GM10266 (cell line): ENCODE measurements around the gene TMOD1.

Source experiments
- DNase-seq: peaks from one replicate; pipeline ENCODE4 v3.0.0; 2012; ENCODE audit errors: extremely low spot score
- TF ChIP-seq, protein P1 (sequence below): IDR thresholded peaks from 2 replicates; pipeline ENCODE4 v1.5.1; 2012; ENCODE audit warnings: mild to moderate bottlenecking, low read depth; ENCODE audit not compliant: control insufficient read depth, insufficient read depth; ENCODE audit errors: missing control alignments

The TMOD1 gene

DNA sequence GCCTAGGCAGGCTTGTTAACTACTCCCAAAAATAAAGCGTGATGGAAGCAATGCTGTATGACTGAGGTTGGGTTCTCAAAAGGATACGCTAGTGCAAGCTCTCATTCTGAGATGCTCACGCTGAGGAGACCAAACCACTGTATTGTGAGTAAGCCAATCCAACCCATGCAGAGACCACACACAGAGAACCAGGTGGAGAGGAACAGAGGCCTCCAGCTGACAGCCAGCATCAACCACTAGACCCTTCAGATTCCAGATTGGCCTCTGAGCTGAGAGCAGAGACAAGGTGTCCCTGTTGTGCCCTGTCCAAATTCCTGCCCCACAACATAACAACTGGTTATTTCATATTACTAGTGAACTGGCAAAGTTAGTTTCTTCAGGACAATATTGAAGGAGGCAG is 127.2 kb downstream of the TMOD1 start:
- TF ChIP-seq, protein P1, sequence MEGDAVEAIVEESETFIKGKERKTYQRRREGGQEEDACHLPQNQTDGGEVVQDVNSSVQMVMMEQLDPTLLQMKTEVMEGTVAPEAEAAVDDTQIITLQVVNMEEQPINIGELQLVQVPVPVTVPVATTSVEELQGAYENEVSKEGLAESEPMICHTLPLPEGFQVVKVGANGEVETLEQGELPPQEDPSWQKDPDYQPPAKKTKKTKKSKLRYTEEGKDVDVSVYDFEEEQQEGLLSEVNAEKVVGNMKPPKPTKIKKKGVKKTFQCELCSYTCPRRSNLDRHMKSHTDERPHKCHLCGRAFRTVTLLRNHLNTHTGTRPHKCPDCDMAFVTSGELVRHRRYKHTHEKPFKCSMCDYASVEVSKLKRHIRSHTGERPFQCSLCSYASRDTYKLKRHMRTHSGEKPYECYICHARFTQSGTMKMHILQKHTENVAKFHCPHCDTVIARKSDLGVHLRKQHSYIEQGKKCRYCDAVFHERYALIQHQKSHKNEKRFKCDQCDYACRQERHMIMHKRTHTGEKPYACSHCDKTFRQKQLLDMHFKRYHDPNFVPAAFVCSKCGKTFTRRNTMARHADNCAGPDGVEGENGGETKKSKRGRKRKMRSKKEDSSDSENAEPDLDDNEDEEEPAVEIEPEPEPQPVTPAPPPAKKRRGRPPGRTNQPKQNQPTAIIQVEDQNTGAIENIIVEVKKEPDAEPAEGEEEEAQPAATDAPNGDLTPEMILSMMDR, result no peak
- DNase-seq, result no peak

DNA sequence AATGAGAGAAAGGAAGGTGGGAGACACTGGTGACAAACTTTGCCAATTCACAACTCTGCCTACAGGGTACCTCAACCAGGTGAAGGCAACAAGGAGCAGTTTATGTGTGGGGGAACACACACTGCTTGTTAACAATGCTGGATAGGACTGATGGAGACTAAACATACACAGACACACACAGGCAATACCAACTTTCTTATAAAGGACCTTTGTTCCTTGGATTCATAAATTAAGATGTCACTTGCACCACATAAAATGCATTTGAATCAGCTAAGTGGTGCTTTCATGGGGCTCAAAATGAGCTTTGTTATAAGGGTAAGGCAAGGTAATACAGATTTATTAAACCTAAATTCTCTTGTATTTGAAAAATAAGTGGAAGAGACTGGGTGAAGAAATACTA is 127.7 kb downstream of the TMOD1 start:
- no peak for DNase-seq
- TF ChIP-seq, protein P1, result no peak

DNA sequence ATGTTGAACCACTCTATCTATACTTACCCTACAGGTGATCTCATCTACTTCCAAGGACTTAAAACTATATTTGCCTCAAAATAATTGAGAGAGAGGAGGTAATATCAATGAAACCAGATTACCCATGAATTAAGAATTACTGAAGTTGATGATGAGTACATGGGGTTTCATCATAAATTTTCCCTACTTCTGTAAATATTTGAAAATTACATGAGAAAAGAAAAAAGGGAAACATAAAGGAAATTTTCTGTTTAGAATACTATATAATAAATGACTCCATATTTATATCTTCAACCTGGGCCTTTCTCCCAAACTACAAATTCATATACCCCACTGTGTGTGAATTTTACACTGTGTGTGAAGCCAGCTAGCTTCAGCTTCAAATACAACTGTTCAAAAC is 129.1 kb downstream of the TMOD1 start:
- no peak for DNase-seq
- TF ChIP-seq, protein P1, result no peak

DNA sequence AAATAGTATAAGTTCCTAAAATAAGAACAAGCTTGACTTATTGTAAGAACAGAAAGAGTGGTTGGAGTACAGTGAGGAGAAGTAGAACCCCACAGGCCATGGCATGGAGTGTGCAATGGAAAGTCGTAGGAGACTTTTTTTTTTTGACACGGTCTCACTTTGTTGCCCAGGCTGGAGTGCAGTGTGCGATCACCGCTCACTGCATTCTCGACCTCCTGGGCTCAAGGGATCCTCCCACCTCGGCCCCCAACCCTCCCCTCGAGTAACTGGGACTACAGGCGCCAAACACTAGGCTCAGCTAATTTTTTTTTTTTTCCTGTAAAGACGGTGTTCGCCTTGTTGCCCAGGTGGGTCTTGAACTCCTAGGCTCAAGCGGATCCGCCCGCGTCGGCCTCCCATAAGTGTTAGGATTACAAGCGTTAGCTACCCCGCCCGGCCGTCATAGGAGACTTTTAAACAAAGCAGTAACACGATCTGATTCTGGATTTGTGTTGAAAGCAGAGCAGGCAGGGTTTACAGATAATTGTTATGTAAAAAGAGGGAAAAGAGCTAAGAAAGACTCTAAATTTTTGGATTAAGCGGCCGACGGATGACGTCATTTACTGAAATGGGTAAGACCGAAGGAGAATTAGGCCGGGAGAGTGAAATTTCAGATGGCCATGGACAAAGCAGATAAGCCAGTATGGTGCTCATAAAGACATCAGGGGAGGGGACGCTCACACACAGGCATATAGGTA is 130.9 kb downstream of the TMOD1 start:
- TF ChIP-seq, protein P1, result no peak
- no peak for DNase-seq

DNA sequence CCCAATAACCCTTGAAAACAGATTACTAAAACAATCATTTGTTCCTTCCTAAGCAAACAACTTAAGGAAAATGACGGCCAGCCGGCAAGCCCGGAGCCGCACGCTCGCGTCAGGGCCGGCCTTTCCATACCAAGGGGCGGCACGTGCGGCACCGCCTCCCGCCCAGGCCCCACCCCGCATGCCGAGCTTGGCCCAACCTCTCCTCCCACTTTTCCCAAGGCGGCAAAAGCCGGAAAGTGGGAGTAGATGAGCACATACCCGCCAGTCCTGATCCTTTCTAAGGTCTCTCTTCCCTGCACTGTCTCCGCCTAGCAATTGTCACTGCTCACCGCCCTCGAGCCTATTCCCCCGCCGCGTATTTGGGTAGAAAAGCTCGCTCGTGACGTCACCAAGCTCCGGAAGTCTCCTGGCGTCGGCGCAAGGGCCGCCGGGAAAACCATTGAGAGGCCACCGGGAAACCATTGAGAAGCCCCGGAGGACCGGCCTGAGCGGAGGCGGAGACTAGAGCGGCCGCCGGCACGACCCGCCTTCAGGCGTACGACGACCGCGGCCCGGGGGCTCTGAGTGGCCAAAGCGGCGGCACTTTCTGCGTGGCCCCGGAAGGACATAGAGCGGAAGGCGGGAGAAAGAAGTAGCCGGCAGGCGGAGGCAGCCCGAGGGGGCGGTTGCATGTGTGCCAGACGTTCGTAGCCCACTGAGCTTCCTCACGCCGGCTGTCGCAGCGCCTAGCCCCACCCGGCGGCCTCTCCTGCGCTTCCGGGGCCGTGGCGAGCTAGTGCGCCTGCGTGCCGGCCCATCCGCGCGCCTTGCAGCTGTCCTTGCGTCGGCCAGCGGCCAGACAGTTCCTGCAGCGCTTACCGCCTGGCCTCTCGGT is 131.8 kb downstream of the TMOD1 start, which contains the start of the genes NCBP1 and TSTD2:
Gene NCBP1, plus strand, starts transcription at position 837 of the 874 bp plus-strand sequence. CDS start 61 bp downstream, outside the sequence.
Gene TSTD2, minus strand, starts transcription at position 384 of the 874 bp plus-strand sequence. CDS start 5,806 bp downstream, outside the sequence.
- DNase-seq, result peak; percentile 92
- TF ChIP-seq, protein P1, result no peak

DNA sequence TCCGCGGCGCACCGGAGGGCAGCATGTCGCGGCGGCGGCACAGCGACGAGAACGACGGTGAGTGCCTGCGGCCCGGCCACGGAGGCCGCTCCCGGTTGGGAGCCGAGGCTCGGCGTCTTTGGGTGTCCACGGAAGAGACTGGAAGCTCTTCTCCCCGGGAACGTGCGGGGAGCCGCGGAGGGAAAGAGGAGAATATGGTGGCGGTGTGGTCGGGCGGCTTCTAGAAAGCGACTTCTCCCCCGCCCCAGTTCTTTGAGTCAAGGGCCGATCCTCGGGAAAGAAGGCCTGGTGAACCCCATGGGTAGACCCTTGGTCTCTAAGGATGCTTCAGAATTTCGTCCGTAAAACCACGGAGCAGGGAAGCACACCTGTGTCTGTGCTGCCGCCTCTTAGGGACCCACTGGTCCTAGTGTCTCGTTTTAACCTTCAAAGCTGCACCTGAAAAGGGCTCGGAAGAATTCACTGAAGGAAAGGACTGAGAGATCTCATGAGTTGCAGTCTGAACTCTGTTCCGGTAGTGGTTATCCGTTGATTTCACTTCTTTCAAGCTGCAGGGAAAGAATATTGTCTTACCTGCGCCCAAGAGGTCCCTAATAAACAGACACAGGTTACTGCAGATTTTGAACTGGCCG is 132.5 kb downstream of the TMOD1 start:
- TF ChIP-seq, protein P1, result no peak
- peak; percentile 7 for DNase-seq
